ENCODE results near the gene HAGH.

The HAGH gene

GRCh38 chr16:1766701-1767100, 59.9 kb downstream of the HAGH start:
- DNase-seq: no peak
- no peak overlapping the region for H3K4me3 ChIP-seq (ENCODE audit: low read depth, low read length)
- peaks cover 2% of the 10 kb centered on the region for H3K9me3 ChIP-seq (ENCODE audit: insufficient read depth, low read depth, low read length)
- H3K79me2 ChIP-seq (ENCODE audit: control insufficient read depth, insufficient read depth, low read length, poor library complexity): peaks cover 2% of the 10 kb centered on the region
- peaks cover under 1 to 5% of the 10 kb centered on the region in 2 experiments for H3K4me1 ChIP-seq (ENCODE audit: control insufficient read depth in 1 of 2, insufficient read depth in 2 of 2, low read length in 2 of 2)
- peaks cover 7% of the 10 kb centered on the region for H3K79me1 ChIP-seq (ENCODE audit: low read length)
- no peak overlapping the region for H3K23ac ChIP-seq (ENCODE audit: low read length)
- no peak overlapping the region for H3K18ac ChIP-seq (ENCODE audit: low read length)
- no peak overlapping the region for H4K12ac ChIP-seq (ENCODE audit: low read depth, low read length)
- no peak overlapping the region for H3K4me2 ChIP-seq (ENCODE audit: low read length)
- no peak overlapping the region for H3K27ac ChIP-seq (ENCODE audit: low read depth, low read length)
- whole genome bisulfite sequencing (ENCODE audit: extremely low coverage, insufficient coverage, insufficient read length): no CpG with 5 or more reads among the region's 18 CpGs
- no peak overlapping the region for H2BK12ac ChIP-seq (ENCODE audit: low read length)
- H4K91ac ChIP-seq (ENCODE audit: low read depth, low read length): no peak overlapping the region
- no peak overlapping the region for H2AK5ac ChIP-seq (ENCODE audit: low read length)
- H2BK5ac ChIP-seq (ENCODE audit: low read depth, low read length, poor library complexity): no peak overlapping the region
- no peak overlapping the region for H4K8ac ChIP-seq (ENCODE audit: low read depth, low read length)
- H2BK120ac ChIP-seq (ENCODE audit: insufficient read depth, low read length, poor library complexity): no peak overlapping the region
- no peak overlapping the region for H3K9ac ChIP-seq (ENCODE audit: low read length)
- no peak overlapping the region for H2AFZ ChIP-seq (ENCODE audit: insufficient read depth, low read length, poor library complexity)
- H3K4ac ChIP-seq (ENCODE audit: low read depth, low read length): no peak overlapping the region
- H3K14ac ChIP-seq (ENCODE audit: low read length): no peak overlapping the region
- H3K27me3 ChIP-seq (ENCODE audit: insufficient read depth, low read length): no peaks in the 10 kb centered on the region
- H3K36me3 ChIP-seq (ENCODE audit: control insufficient read depth in 1 of 2, insufficient read depth in 2 of 2, low read length in 2 of 2): peaks cover 68 to 71% of the 10 kb centered on the region in 2 experiments

DNA sequence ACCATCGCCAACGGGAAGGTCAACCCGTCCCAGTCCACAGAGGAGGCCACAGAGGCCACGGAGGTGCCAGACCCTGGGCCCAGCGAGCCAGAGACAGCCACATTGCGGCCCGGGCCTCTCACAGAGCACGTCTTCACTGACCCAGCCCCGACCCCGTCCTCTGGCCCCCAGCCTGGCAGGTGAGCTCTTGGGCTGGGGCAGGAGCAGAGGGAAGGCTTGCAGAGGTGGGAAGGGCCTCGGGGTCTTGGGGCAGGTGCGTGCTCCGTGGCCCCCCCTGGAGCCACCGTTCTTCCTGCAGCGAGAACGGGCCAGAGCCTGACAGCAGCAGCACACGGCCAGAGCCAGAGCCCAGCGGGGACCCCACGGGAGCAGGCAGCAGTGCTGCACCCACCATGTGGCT, 60.4 kb downstream of the HAGH start:
- no peak for DNase-seq
- H3K23ac ChIP-seq (ENCODE audit: low read length): no peak overlapping the region
- H3K79me2 ChIP-seq (ENCODE audit: control insufficient read depth, insufficient read depth, low read length, poor library complexity): peaks cover 2% of the 10 kb centered on the region
- no peak overlapping the region for H2BK12ac ChIP-seq (ENCODE audit: low read length)
- H3K27ac ChIP-seq (ENCODE audit: low read depth, low read length): no peak overlapping the region
- H2AK5ac ChIP-seq (ENCODE audit: low read length): no peak overlapping the region
- no peak overlapping the region for H2AFZ ChIP-seq (ENCODE audit: insufficient read depth, low read length, poor library complexity)
- H3K4me1 ChIP-seq (ENCODE audit: control insufficient read depth in 1 of 2, insufficient read depth in 2 of 2, low read length in 2 of 2): peaks cover 0 to 5% of the 10 kb centered on the region in 2 experiments
- no peak overlapping the region for H3K18ac ChIP-seq (ENCODE audit: low read length)
- H3K9me3 ChIP-seq (ENCODE audit: insufficient read depth, low read depth, low read length): peaks cover 2% of the 10 kb centered on the region
- no peak overlapping the region for H4K91ac ChIP-seq (ENCODE audit: low read depth, low read length)
- no peaks in the 10 kb centered on the region for H3K27me3 ChIP-seq (ENCODE audit: insufficient read depth, low read length)
- H3K4me2 ChIP-seq (ENCODE audit: low read length): no peak overlapping the region
- no peak overlapping the region for H2BK5ac ChIP-seq (ENCODE audit: low read depth, low read length, poor library complexity)
- no peak overlapping the region for H2BK120ac ChIP-seq (ENCODE audit: insufficient read depth, low read length, poor library complexity)
- no peak overlapping the region for H4K8ac ChIP-seq (ENCODE audit: low read depth, low read length)
- no CpG with 5 or more reads among the region's 19 CpGs for WGBS (ENCODE audit: extremely low coverage, insufficient coverage, insufficient read length)
- H4K12ac ChIP-seq (ENCODE audit: low read depth, low read length): no peak overlapping the region
- H3K14ac ChIP-seq (ENCODE audit: low read length): no peak overlapping the region
- H3K9ac ChIP-seq (ENCODE audit: low read length): no peak overlapping the region
- no peak overlapping the region for H3K4me3 ChIP-seq (ENCODE audit: low read depth, low read length)
- peaks cover 71 to 74% of the 10 kb centered on the region in 2 experiments for H3K36me3 ChIP-seq (ENCODE audit: control insufficient read depth in 1 of 2, insufficient read depth in 2 of 2, low read length in 2 of 2)
- peaks cover 5% of the 10 kb centered on the region for H3K79me1 ChIP-seq (ENCODE audit: low read length)
- H3K4ac ChIP-seq (ENCODE audit: low read depth, low read length): no peak overlapping the region

DNA sequence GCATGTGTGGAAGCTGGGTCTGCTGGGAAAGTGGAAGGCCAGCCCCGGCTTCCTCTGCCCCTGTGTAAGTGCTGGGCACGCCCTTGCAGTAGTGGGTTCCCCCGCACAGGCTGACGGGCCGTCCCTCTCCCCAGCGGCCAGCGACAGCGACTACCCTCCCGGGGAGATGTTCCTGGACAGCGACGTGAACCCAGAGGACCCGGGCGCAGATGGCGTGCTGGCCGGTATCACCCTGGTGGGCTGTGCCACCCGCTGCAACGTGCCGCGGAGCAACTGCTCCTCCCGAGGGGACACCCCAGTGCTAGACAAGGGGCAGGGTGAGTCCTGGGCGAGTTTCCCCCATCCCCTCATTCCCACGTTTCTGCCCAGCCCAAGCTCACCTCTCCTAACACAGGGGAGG, 60.8 kb downstream of the HAGH start:
- Histone ChIP-seq H2BK120ac (ENCODE audit: insufficient read depth, low read length, poor library complexity) (no peak overlapping the region), H3K27ac (ENCODE audit: low read depth, low read length) (no peak overlapping the region), H4K12ac (ENCODE audit: low read depth, low read length) (peak overlapping the region; percentile 26), H3K23ac (ENCODE audit: low read length) (no peak overlapping the region), H3K79me2 (ENCODE audit: control insufficient read depth, insufficient read depth, low read length, poor library complexity) (peaks cover under 1% of the 10 kb centered on the region), H2BK5ac (ENCODE audit: low read depth, low read length, poor library complexity) (no peak overlapping the region), H4K8ac (ENCODE audit: low read depth, low read length) (no peak overlapping the region), H3K4me1 (ENCODE audit: control insufficient read depth in 1 of 2, insufficient read depth in 2 of 2, low read length in 2 of 2) (peaks cover 0 to 5% of the 10 kb centered on the region in 2 experiments), H3K4ac (ENCODE audit: low read depth, low read length) (no peak overlapping the region), H4K91ac (ENCODE audit: low read depth, low read length) (no peak overlapping the region), H3K27me3 (ENCODE audit: insufficient read depth, low read length) (no peaks in the 10 kb centered on the region), H3K18ac (ENCODE audit: low read length) (no peak overlapping the region), H3K9me3 (ENCODE audit: insufficient read depth, low read depth, low read length) (peaks cover 2% of the 10 kb centered on the region), H3K36me3 (ENCODE audit: control insufficient read depth in 1 of 2, insufficient read depth in 2 of 2, low read length in 2 of 2) (peaks cover 74 to 78% of the 10 kb centered on the region in 2 experiments), H3K9ac (ENCODE audit: low read length) (no peak overlapping the region), H3K4me2 (ENCODE audit: low read length) (no peak overlapping the region), H2AK5ac (ENCODE audit: low read length) (no peak overlapping the region), H2BK12ac (ENCODE audit: low read length) (no peak overlapping the region), H3K79me1 (ENCODE audit: low read length) (peaks cover 2% of the 10 kb centered on the region), H3K14ac (ENCODE audit: low read length) (no peak overlapping the region), H2AFZ (ENCODE audit: insufficient read depth, low read length, poor library complexity) (no peak overlapping the region), H3K4me3 (ENCODE audit: low read depth, low read length) (no peak overlapping the region)
- no CpG with 5 or more reads among the region's 22 CpGs for WGBS (ENCODE audit: extremely low coverage, insufficient coverage, insufficient read length)
- no peak for DNase-seq

- Histone ChIP-seq H2AFZ (ENCODE audit: insufficient read depth, low read length, poor library complexity) (no peak overlapping the region), H4K91ac (ENCODE audit: low read depth, low read length) (no peak overlapping the region), H3K4ac (ENCODE audit: low read depth, low read length) (no peak overlapping the region), H3K36me3 (ENCODE audit: control insufficient read depth in 1 of 2, insufficient read depth in 2 of 2, low read length in 2 of 2) (peaks cover 83 to 85% of the 10 kb centered on the region in 2 experiments), H3K27ac (ENCODE audit: low read depth, low read length) (no peak overlapping the region), H3K23ac (ENCODE audit: low read length) (no peak overlapping the region), H3K4me1 (ENCODE audit: control insufficient read depth in 1 of 2, insufficient read depth in 2 of 2, low read length in 2 of 2) (no peaks in the 10 kb centered on the region), H4K12ac (ENCODE audit: low read depth, low read length) (no peak overlapping the region), H3K9ac (ENCODE audit: low read length) (no peak overlapping the region), H3K79me2 (ENCODE audit: control insufficient read depth, insufficient read depth, low read length, poor library complexity) (no peaks in the 10 kb centered on the region), H3K9me3 (ENCODE audit: insufficient read depth, low read depth, low read length) (peaks cover 2% of the 10 kb centered on the region), H2BK120ac (ENCODE audit: insufficient read depth, low read length, poor library complexity) (no peak overlapping the region), H3K79me1 (ENCODE audit: low read length) (no peaks in the 10 kb centered on the region), H4K8ac (ENCODE audit: low read depth, low read length) (no peak overlapping the region), H3K4me3 (ENCODE audit: low read depth, low read length) (peak overlapping the region; percentile 18), H3K27me3 (ENCODE audit: insufficient read depth, low read length) (no peaks in the 10 kb centered on the region), H3K14ac (ENCODE audit: low read length) (no peak overlapping the region), H3K4me2 (ENCODE audit: low read length) (no peak overlapping the region), H2BK5ac (ENCODE audit: low read depth, low read length, poor library complexity) (no peak overlapping the region), H2AK5ac (ENCODE audit: low read length) (no peak overlapping the region), H3K18ac (ENCODE audit: low read length) (no peak overlapping the region), H2BK12ac (ENCODE audit: low read length) (no peak overlapping the region)
- no peak for DNase-seq
- WGBS (ENCODE audit: extremely low coverage, insufficient coverage, insufficient read length): no CpG with 5 or more reads among the region's 21 CpGs
Observed at GRCh38 chr16:1764971-1765370, 61.7 kb downstream of the HAGH start.
